DND-41 (cell line): Measurements from ENCODE around the gene RELA.

Experiments used
- EZH2 ChIP-seq: IDR thresholded peaks from 3 replicates; pipeline ENCODE4 v1.6.1; 2012; ENCODE audit warnings: borderline replicate concordance, low read depth, mild to moderate bottlenecking, moderate library complexity, low read length, inconsistent platforms; ENCODE audit not compliant: severe bottlenecking
- TF ChIP-seq, protein P1 (sequence below): IDR thresholded peaks from 2 replicates; pipeline ENCODE4 v1.5.1; 2012; ENCODE audit warnings: borderline replicate concordance, low read length, moderate library complexity, mild to moderate bottlenecking; ENCODE audit not compliant: poor library complexity, severe bottlenecking; ENCODE audit errors: extremely low read depth

DNA sequence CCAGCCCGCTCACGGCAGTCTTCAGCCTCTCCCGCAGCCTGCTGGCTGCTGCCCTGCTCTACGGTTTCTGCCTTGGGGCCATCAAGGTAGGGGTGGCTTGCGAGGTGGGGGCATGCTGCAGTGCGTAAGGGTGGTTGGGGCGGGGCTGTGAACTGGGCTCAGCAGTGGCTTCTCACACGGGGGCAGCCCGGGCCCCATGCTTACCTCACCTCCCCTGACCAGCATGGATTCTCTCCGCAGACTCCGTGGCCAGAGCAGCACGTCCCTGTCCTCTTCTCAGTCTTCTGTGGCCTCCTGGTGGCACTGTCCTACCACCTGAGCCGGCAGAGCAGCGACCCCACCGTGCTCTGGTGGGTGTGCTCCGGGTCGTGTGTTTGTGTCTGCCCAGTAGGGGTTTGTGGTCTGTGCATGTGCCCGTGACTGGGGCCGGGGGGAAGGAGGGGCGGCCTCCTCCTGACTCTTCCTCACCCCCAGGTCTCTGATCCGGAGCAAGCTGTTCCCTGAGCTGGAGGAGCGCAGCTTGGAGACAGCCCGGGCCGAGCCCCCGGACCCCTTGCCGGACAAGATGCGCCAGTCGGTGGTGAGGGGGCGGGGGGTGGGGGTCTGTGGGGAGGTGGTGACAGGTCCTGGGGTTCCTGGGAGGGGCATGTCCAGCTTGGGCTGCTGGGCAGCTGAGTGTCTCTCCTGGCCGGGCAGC lies 37.6 kb downstream of the RELA start:
- no peak for TF ChIP-seq EZH2
- TF ChIP-seq, protein P1, sequence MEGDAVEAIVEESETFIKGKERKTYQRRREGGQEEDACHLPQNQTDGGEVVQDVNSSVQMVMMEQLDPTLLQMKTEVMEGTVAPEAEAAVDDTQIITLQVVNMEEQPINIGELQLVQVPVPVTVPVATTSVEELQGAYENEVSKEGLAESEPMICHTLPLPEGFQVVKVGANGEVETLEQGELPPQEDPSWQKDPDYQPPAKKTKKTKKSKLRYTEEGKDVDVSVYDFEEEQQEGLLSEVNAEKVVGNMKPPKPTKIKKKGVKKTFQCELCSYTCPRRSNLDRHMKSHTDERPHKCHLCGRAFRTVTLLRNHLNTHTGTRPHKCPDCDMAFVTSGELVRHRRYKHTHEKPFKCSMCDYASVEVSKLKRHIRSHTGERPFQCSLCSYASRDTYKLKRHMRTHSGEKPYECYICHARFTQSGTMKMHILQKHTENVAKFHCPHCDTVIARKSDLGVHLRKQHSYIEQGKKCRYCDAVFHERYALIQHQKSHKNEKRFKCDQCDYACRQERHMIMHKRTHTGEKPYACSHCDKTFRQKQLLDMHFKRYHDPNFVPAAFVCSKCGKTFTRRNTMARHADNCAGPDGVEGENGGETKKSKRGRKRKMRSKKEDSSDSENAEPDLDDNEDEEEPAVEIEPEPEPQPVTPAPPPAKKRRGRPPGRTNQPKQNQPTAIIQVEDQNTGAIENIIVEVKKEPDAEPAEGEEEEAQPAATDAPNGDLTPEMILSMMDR = no peak
